Neural cell (in vitro differentiated cells): Measurements from ENCODE around the gene FHIT. TPM values are rescaled to one million over a fixed set of nuclear protein-coding genes. Genes with fewer than 3 reads are reported as not detected.

Experiments
- H2AFZ ChIP-seq: fragments of 200-600, 300-800 bp; sonication (generic), shearing (Covaris generic); 2 replicates; pipeline ENCODE4 v1.6.0; 2014; ENCODE audit warnings: low read depth, mild to moderate bottlenecking, antibody characterized with exemption, low read length, moderate library complexity
- H3F3A ChIP-seq: fragments of 200-600 bp; shearing (Covaris generic); 2 replicates; pipeline ENCODE4 v1.6.1; 2016; ENCODE audit warnings: mild to moderate bottlenecking, moderate library complexity, mixed read lengths, antibody characterized with exemption, low read length; ENCODE audit not compliant: insufficient read depth, poor library complexity, severe bottlenecking
- H3K27ac ChIP-seq: fragments of 200-600, 300-800 bp; sonication (generic), shearing (Covaris generic); 2 replicates; pipeline ENCODE4 v1.5.1; 2014; ENCODE audit warnings: mild to moderate bottlenecking, low read length, moderate library complexity
- H3K27me3 ChIP-seq: fragments of 300-800, 200-600 bp; sonication (generic), shearing (Covaris generic); 2 replicates; pipeline ENCODE4 v1.6.0; 2014; ENCODE audit warnings: mild to moderate bottlenecking, low read depth, low read length, moderate library complexity; ENCODE audit not compliant: insufficient read depth
- H3K36me3 ChIP-seq: fragments of 300-800, 200-600 bp; sonication (generic), shearing (Covaris generic); 2 replicates; pipeline ENCODE4 v1.5.1; 2014; ENCODE audit warnings: mild to moderate bottlenecking, antibody characterized with exemption, low read length, moderate library complexity; ENCODE audit not compliant: insufficient read depth
- H3K4me2 ChIP-seq: fragments of 300-800, 200-600 bp; sonication (generic), shearing (Covaris generic); 2 replicates; pipeline ENCODE4 v1.6.0; 2014; ENCODE audit warnings: mild to moderate bottlenecking, low read length
- H3K4me3 ChIP-seq: fragments of 300-800, 200-600 bp; sonication (generic), shearing (Covaris generic); 2 replicates; pipeline ENCODE4 v1.5.1; 2014; ENCODE audit warnings: mild to moderate bottlenecking, low read length, moderate library complexity
- H3K79me2 ChIP-seq: fragments of 200-600 bp; shearing (Covaris generic); replicated peaks from 2 replicates; pipeline ENCODE4 v1.6.0; 2014; ENCODE audit warnings: mild to moderate bottlenecking, low read length, moderate library complexity; ENCODE audit not compliant: insufficient read depth
- H3K9ac ChIP-seq: fragments of 300-800, 200-600 bp; sonication (generic), shearing (Covaris generic); 2 replicates; pipeline ENCODE4 v1.6.1; 2016; ENCODE audit warnings: mild to moderate bottlenecking, low read length, mixed read lengths
- H3K9me2 ChIP-seq: fragments of 200-600 bp; shearing (Covaris generic); 2 replicates; pipeline ENCODE4 v1.6.1; 2016; ENCODE audit warnings: mild to moderate bottlenecking, low read length, mixed read lengths; ENCODE audit not compliant: insufficient read depth
- H3K9me3 ChIP-seq: fragments of 200-600, 300-800 bp; sonication (generic), shearing (Covaris generic); 2 replicates; pipeline ENCODE4 v1.6.1; 2016; ENCODE audit warnings: mild to moderate bottlenecking, mixed run types, low read length, moderate library complexity, mixed read lengths
- H4K20me1 ChIP-seq: fragments of 200-600 bp; shearing (Covaris generic); 2 replicates; pipeline ENCODE4 v1.6.1; 2016; ENCODE audit warnings: mild to moderate bottlenecking, mixed run types; ENCODE audit not compliant: insufficient read depth
- EP300 ChIP-seq: fragments of 450-650 bp; conservative IDR thresholded peaks from 2 replicates; pipeline ENCODE4 v1.6.1; 2014; ENCODE audit warnings: antibody characterized with exemption, mild to moderate bottlenecking, moderate library complexity; ENCODE audit not compliant: poor library complexity, severe bottlenecking
- EZH2 ChIP-seq: fragments of 200-600, 300-800 bp; shearing (Covaris generic), sonication (generic); IDR thresholded peaks from 2 replicates; pipeline ENCODE4 v1.6.1; 2014; ENCODE audit warnings: antibody characterized with exemption, low read length, borderline replicate concordance, mild to moderate bottlenecking; ENCODE audit not compliant: insufficient read depth, poor library complexity, severe bottlenecking
- MXI1 ChIP-seq: fragments of 450-650 bp; conservative IDR thresholded peaks from 2 replicates; pipeline ENCODE4 v1.6.1; 2014; ENCODE audit warnings: antibody characterized with exemption, mild to moderate bottlenecking; ENCODE audit not compliant: poor library complexity, severe bottlenecking
- POLR2AphosphoS5 ChIP-seq: IDR thresholded peaks from 2 replicates; pipeline ENCODE4 v1.6.1; 2012
- RAD21 ChIP-seq: fragments of 450-650 bp; conservative IDR thresholded peaks from 2 replicates; pipeline ENCODE4 v1.6.1; 2014; ENCODE audit warnings: antibody characterized with exemption, mild to moderate bottlenecking, moderate library complexity
- REST ChIP-seq: IDR thresholded peaks from 2 replicates; pipeline ENCODE4 v1.6.1; 2012; ENCODE audit warnings: borderline replicate concordance
- SMC3 ChIP-seq: fragments of 450-650 bp; conservative IDR thresholded peaks from 2 replicates; pipeline ENCODE4 v1.6.1; 2014; ENCODE audit warnings: antibody characterized with exemption, mild to moderate bottlenecking, moderate library complexity; ENCODE audit not compliant: poor library complexity
- TAF1 ChIP-seq: IDR thresholded peaks from 2 replicates; pipeline ENCODE4 v1.6.1; 2012; ENCODE audit warnings: low read depth
- polyA plus RNA-seq: library from polyadenylated mRNA; depleted of rRNA; stranded (reverse); fragments of >200 nt; gene quantifications from 2 replicates; pipeline ENCODE4 v1.2.3, GENCODE V29; 2014
- TF ChIP-seq, protein P1 (sequence below): fragments of 450-650 bp; IDR thresholded peaks from 2 replicates; pipeline ENCODE4 v1.5.1; 2014; ENCODE audit warnings: antibody characterized with exemption, mild to moderate bottlenecking, moderate library complexity; ENCODE audit not compliant: poor library complexity, severe bottlenecking

FHIT gene
- polyA plus RNA-seq, 1 donor from 2014 or later: not detected

DNA sequence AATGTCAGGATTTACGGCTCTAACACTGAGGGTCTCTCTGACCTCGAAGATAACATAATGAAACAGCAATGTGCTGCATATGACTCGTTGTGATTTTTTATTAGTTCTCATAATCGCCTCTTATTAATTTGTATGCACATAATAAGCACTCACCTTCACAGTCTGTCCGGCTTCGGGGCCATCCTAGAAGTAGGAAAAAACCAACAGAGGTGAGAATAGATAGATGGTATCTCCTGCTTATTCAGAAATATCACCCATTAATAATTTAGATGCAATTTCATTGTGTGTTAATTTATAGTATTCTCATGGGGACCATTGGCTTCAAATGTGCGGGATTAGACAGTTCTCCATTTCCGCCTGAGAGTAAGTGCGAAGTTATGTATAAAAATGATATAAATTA lies 1240.0 kb downstream of the FHIT start:
- TF ChIP-seq SMC3 (no peak), EP300 (no peak), REST (no peak), EZH2 (no peak), RAD21 (no peak), MXI1 (no peak), POLR2AphosphoS5 (no peak), TAF1 (no peak)
- TF ChIP-seq, protein P1, sequence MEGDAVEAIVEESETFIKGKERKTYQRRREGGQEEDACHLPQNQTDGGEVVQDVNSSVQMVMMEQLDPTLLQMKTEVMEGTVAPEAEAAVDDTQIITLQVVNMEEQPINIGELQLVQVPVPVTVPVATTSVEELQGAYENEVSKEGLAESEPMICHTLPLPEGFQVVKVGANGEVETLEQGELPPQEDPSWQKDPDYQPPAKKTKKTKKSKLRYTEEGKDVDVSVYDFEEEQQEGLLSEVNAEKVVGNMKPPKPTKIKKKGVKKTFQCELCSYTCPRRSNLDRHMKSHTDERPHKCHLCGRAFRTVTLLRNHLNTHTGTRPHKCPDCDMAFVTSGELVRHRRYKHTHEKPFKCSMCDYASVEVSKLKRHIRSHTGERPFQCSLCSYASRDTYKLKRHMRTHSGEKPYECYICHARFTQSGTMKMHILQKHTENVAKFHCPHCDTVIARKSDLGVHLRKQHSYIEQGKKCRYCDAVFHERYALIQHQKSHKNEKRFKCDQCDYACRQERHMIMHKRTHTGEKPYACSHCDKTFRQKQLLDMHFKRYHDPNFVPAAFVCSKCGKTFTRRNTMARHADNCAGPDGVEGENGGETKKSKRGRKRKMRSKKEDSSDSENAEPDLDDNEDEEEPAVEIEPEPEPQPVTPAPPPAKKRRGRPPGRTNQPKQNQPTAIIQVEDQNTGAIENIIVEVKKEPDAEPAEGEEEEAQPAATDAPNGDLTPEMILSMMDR: no peak
- no peak overlapping the region for H3K4me2 ChIP-seq
- H3F3A ChIP-seq: no peaks in the 10 kb centered on the region
- H3K27me3 ChIP-seq: no peaks in the 10 kb centered on the region
- H2AFZ ChIP-seq: no peak overlapping the region
- no peaks in the 10 kb centered on the region for H3K79me2 ChIP-seq
- no peak overlapping the region for H3K9ac ChIP-seq
- no peak overlapping the region for H3K27ac ChIP-seq
- no peaks in the 10 kb centered on the region for H3K36me3 ChIP-seq
- no peaks in the 10 kb centered on the region for H3K9me2 ChIP-seq
- H4K20me1 ChIP-seq: no peaks in the 10 kb centered on the region
- H3K9me3 ChIP-seq: no peaks in the 10 kb centered on the region
- H3K4me3 ChIP-seq: no peak overlapping the region

DNA sequence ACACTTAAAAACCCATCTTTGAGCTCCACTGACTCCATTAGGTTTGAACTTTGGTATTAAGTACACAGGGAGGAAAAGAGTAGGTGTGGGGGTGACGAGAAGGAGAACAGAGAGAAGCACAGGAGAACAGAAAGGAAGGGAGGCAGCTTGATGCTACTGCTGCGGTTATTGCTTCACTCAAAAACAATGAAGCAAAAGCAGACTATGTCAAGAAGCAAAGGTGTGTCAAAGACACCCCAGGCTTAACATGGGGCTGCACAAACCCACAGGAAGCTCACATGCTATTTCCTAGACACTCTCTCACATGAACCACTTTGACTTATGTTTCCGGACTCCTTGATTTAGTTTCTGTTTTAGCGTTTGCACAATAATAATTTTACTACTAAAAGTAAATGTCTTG lies 1240.5 kb downstream of the FHIT start:
- no peak overlapping the region for H3K27ac ChIP-seq
- no peaks in the 10 kb centered on the region for H3K36me3 ChIP-seq
- no peak overlapping the region for H3K9ac ChIP-seq
- H4K20me1 ChIP-seq: no peaks in the 10 kb centered on the region
- no peaks in the 10 kb centered on the region for H3K9me2 ChIP-seq
- H3F3A ChIP-seq: no peaks in the 10 kb centered on the region
- H3K27me3 ChIP-seq: no peaks in the 10 kb centered on the region
- H2AFZ ChIP-seq: no peak overlapping the region
- no peaks in the 10 kb centered on the region for H3K9me3 ChIP-seq
- H3K4me2 ChIP-seq: no peak overlapping the region
- H3K4me3 ChIP-seq: no peak overlapping the region
- H3K79me2 ChIP-seq: no peaks in the 10 kb centered on the region
- TF ChIP-seq RAD21 (no peak), EZH2 (no peak), SMC3 (no peak), REST (no peak), EP300 (no peak), MXI1 (no peak), POLR2AphosphoS5 (no peak), TAF1 (no peak)
- TF ChIP-seq, protein P1: no peak
